Measurements from ENCODE around the gene DDX41. TPM values are rescaled to one million over a fixed set of nuclear protein-coding genes. Genes with fewer than 3 reads are reported as not detected.

The DDX41 gene
- total and polyA plus RNA-seq, 5 donors from 2014 or later: 41.8 to 73.2 (median 46.5) TPM

DNA sequence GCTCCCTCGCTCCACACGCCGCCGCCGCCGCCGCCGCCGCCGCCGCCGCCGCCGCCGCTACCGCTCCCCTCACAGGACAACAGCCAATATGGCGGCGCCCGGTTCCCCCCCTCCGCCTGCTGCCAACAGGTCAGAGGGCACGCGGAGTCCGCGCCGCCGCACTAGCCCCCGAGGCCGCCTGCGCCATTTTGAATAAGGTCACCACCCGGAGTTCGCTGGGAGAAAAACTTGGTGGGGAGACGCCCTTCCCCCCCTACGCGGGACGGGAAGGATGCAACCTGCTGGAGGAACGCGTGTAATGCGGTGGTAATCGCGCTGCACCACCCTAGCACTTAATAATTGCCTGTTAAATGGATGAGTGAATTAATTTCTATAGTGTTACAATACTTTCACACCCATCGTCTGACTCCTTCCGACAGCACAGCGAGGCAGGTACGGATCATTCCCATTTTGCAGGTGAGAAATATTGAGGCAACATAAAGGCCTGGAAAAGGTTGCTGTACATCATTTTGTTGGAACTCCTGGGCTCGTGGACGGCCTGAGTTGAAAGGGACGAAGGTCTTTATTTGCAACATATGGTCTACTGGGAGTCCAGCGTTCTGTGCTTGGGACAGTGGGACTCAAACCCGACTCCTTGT lies 37.8 kb upstream of the DDX41 start, which contains the start of gene FAM193B:
TSS of gene FAM193B (minus strand) at position 90 of the 638 bp plus-strand sequence. CDS start 105 bp downstream, outside the sequence.
- Histone ChIP-seq H3K4me1 (ENCODE audit: control insufficient read depth, insufficient read depth, low read length, poor library complexity, severe bottlenecking) (peaks cover 28% of the 10 kb centered on the region), H3K27me3 (ENCODE audit: control insufficient read depth, insufficient read depth, low read length) (no peaks in the 10 kb centered on the region), H3K36me3 (ENCODE audit: control insufficient read depth, insufficient read depth, low read length) (peaks cover 12% of the 10 kb centered on the region), H3K27ac (ENCODE audit: insufficient read depth, low read length, poor library complexity, severe bottlenecking) (peak within 1 kb of the TSS; percentile 11), H3K9me3 (ENCODE audit: control insufficient read depth in 2 of 2, low read length in 2 of 2) (no peaks in the 10 kb centered on the region), H3K4me3 (ENCODE audit: low read depth, low read length) (peak within 1 kb of the TSS; percentile 82)
- Mint-ChIP-seq H3K27ac (peak within 1 kb of the TSS; percentile 66 to 81 (median 80)), H3K4me1 (peaks cover 11 to 57% (median 32%) of the 10 kb centered on the region in 4 donors), H3K36me3 (peaks cover 12% of the 10 kb centered on the region), H3K4me3 (peak within 1 kb of the TSS; percentile 83 to 95 (median 90)), H3K27me3 (no peaks in the 10 kb centered on the region), H3K9me3 (peaks cover 0 to 3% (median 0%) of the 10 kb centered on the region in 7 donors)
- peak; percentile 93 to 96 (median 93) for DNase-seq
- ATAC-seq (ENCODE audit: low read depth in 2 of 2): peak; percentile 97

- peaks cover 11 to 61% (median 32%) of the 10 kb centered on the region in 4 donors for H3K4me1 Mint-ChIP-seq
- peaks cover 12% of the 10 kb centered on the region for H3K36me3 Mint-ChIP-seq
Observed at GRCh38 chr5:177553671-177554429, 37.1 kb upstream of the DDX41 start.

DNA sequence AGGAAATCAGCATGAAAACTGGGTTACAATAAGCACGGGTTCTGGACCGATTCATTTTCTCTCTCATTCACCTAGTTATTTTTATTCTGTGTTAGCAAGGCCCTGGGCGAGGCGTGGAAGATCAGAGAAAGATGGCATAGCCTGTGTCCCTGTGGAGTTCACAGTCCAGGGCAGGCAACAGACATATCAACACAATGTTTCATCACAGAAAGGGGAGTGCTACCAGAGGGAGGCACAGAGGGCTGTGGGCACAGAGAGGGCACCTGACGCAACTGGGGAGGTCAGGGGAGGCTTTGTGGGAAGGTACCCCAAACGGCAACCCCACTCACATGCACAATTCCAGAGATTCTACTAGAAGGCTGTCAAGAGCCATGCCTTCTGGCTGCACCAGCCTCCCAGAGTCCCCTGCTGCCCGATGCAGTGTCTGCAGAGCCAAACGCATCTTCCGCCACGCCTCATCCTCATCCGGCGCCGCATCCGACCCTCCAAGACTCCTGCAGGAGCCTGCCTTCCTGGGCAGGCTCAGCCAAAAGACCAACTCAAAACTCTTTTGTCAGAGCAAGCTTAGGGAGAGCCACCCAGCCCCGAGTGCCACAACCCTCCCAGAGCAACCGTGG lies 36.2 kb upstream of the DDX41 start:
- H3K4me1 Mint-ChIP-seq: peaks cover 7 to 66% (median 35%) of the 10 kb centered on the region in 4 donors
- DNase-seq: no peak
- Histone ChIP-seq H3K27me3 (ENCODE audit: control insufficient read depth, insufficient read depth, low read length) (no peaks in the 10 kb centered on the region), H3K9me3 (ENCODE audit: control insufficient read depth in 2 of 2, low read length in 2 of 2) (no peaks in the 10 kb centered on the region), H3K36me3 (ENCODE audit: control insufficient read depth, insufficient read depth, low read length) (peaks cover 12% of the 10 kb centered on the region), H3K4me3 (ENCODE audit: low read depth, low read length) (peak overlapping the region; percentile 59), H3K4me1 (ENCODE audit: control insufficient read depth, insufficient read depth, low read length, poor library complexity, severe bottlenecking) (peaks cover 28% of the 10 kb centered on the region), H3K27ac (ENCODE audit: insufficient read depth, low read length, poor library complexity, severe bottlenecking) (no peak overlapping the region)
- peak overlapping the region; percentile 82 to 95 (median 85) for H3K4me3 Mint-ChIP-seq
- peaks cover 12% of the 10 kb centered on the region for H3K36me3 Mint-ChIP-seq
- no peak for ATAC-seq (ENCODE audit: low read depth in 2 of 2)
- H3K9me3 Mint-ChIP-seq: peaks cover 0 to 3% (median 0%) of the 10 kb centered on the region in 7 donors
- peak overlapping the region in 2 of 3 donors; percentile 77 to 81 for H3K27ac Mint-ChIP-seq
- no peaks in the 10 kb centered on the region for H3K27me3 Mint-ChIP-seq

More at GRCh38 chr5:177553671-177554429, 37.1 kb upstream of the DDX41 start:
- Mint-ChIP-seq H3K27ac (peak overlapping the region in 1 of 3 donors; percentile 32), H3K4me3 (peak overlapping the region; percentile 83 to 95 (median 86)), H3K9me3 (peaks cover 0 to 3% (median 0%) of the 10 kb centered on the region in 7 donors), H3K27me3 (no peaks in the 10 kb centered on the region)
- H3K27ac ChIP-seq (ENCODE audit: insufficient read depth, low read length, poor library complexity, severe bottlenecking): peak overlapping the region; percentile 5
- H3K4me3 ChIP-seq (ENCODE audit: low read depth, low read length): peak overlapping the region; percentile 59
- peaks cover 28% of the 10 kb centered on the region for H3K4me1 ChIP-seq (ENCODE audit: control insufficient read depth, insufficient read depth, low read length, poor library complexity, severe bottlenecking)
- H3K9me3 ChIP-seq (ENCODE audit: control insufficient read depth in 2 of 2, low read length in 2 of 2): no peaks in the 10 kb centered on the region
- no peaks in the 10 kb centered on the region for H3K27me3 ChIP-seq (ENCODE audit: control insufficient read depth, insufficient read depth, low read length)
- ATAC-seq (ENCODE audit: low read depth in 2 of 2) (peak; percentile 17 to 23), DNase-seq (peak; percentile 3 to 35 (median 21))
- peaks cover 12% of the 10 kb centered on the region for H3K36me3 ChIP-seq (ENCODE audit: control insufficient read depth, insufficient read depth, low read length)

- H3K4me1 Mint-ChIP-seq: peaks cover 6 to 67% (median 42%) of the 10 kb centered on the region in 4 donors
- H3K4me3 ChIP-seq (ENCODE audit: low read depth, low read length): no peak overlapping the region
- no peaks in the 10 kb centered on the region for H3K9me3 ChIP-seq (ENCODE audit: control insufficient read depth in 2 of 2, low read length in 2 of 2)
- H3K27ac Mint-ChIP-seq: peak overlapping the region in 1 of 3 donors; percentile 2
- no peak overlapping the region for H3K27ac ChIP-seq (ENCODE audit: insufficient read depth, low read length, poor library complexity, severe bottlenecking)
- ATAC-seq (ENCODE audit: low read depth in 2 of 2): no peak
- no peaks in the 10 kb centered on the region for H3K27me3 ChIP-seq (ENCODE audit: control insufficient read depth, insufficient read depth, low read length)
- H3K36me3 ChIP-seq (ENCODE audit: control insufficient read depth, insufficient read depth, low read length): peaks cover 15% of the 10 kb centered on the region
- no peak for DNase-seq
- H3K4me1 ChIP-seq (ENCODE audit: control insufficient read depth, insufficient read depth, low read length, poor library complexity, severe bottlenecking): peaks cover 28% of the 10 kb centered on the region
- H3K27me3 Mint-ChIP-seq: no peaks in the 10 kb centered on the region
- H3K36me3 Mint-ChIP-seq: peaks cover 16% of the 10 kb centered on the region
- H3K4me3 Mint-ChIP-seq: peak overlapping the region in 2 of 4 donors; percentile 13 to 82
- peaks cover 0 to 3% (median 0%) of the 10 kb centered on the region in 7 donors for H3K9me3 Mint-ChIP-seq
Observed at GRCh38 chr5:177550122-177550521, 33.4 kb upstream of the DDX41 start.

GRCh38 chr5:177548495-177548894 lies 31.7 kb upstream of the DDX41 start:
- Histone ChIP-seq H3K27me3 (ENCODE audit: control insufficient read depth, insufficient read depth, low read length) (no peaks in the 10 kb centered on the region), H3K4me3 (ENCODE audit: low read depth, low read length) (no peak overlapping the region), H3K27ac (ENCODE audit: insufficient read depth, low read length, poor library complexity, severe bottlenecking) (no peak overlapping the region), H3K9me3 (ENCODE audit: control insufficient read depth in 2 of 2, low read length in 2 of 2) (no peaks in the 10 kb centered on the region), H3K4me1 (ENCODE audit: control insufficient read depth, insufficient read depth, low read length, poor library complexity, severe bottlenecking) (peaks cover 19% of the 10 kb centered on the region), H3K36me3 (ENCODE audit: control insufficient read depth, insufficient read depth, low read length) (peaks cover 18% of the 10 kb centered on the region)
- ATAC-seq (ENCODE audit: low read depth in 2 of 2) (no peak), DNase-seq (no peak)
- Mint-ChIP-seq H3K4me3 (no peak overlapping the region), H3K4me1 (peaks cover 0 to 64% (median 43%) of the 10 kb centered on the region in 4 donors), H3K27me3 (no peaks in the 10 kb centered on the region), H3K9me3 (peaks cover 0 to 3% (median 0%) of the 10 kb centered on the region in 7 donors), H3K36me3 (peaks cover 16% of the 10 kb centered on the region), H3K27ac (peak overlapping the region in 1 of 3 donors; percentile 38)

- H3K4me3 Mint-ChIP-seq: no peak overlapping the region
Observed at GRCh38 chr5:177547736-177548135, 31.0 kb upstream of the DDX41 start.

DNA sequence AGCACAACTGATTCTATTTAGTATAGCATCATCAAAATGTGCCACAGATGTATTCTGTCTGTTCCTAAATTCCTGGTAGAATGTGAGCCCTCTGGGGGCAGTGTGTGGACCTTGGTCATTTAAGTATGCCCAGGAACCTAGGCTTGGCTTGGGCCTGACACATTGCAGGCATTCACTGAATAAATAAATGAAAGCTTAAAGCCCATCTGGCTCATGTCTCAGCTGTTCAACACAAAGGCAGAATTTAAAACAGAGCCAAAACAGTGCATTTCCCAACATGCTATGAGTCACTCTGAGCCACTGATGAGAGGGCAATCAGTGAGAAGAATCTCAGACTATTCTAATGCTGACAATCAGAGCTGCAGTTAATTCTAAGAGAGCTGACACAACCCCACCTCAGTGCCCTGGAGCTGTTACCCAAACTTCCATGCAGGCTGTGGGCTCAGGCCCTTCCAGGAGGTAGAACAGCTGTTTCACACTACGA lies 29.5 kb upstream of the DDX41 start:
- Histone ChIP-seq H3K36me3 (ENCODE audit: control insufficient read depth, insufficient read depth, low read length) (peaks cover 24% of the 10 kb centered on the region), H3K27ac (ENCODE audit: insufficient read depth, low read length, poor library complexity, severe bottlenecking) (no peak overlapping the region), H3K27me3 (ENCODE audit: control insufficient read depth, insufficient read depth, low read length) (no peaks in the 10 kb centered on the region), H3K4me3 (ENCODE audit: low read depth, low read length) (no peak overlapping the region), H3K4me1 (ENCODE audit: control insufficient read depth, insufficient read depth, low read length, poor library complexity, severe bottlenecking) (peaks cover 3% of the 10 kb centered on the region), H3K9me3 (ENCODE audit: control insufficient read depth in 2 of 2, low read length in 2 of 2) (no peaks in the 10 kb centered on the region)
- H3K4me3 Mint-ChIP-seq: no peak overlapping the region
- H3K27ac Mint-ChIP-seq: peak overlapping the region in 1 of 3 donors; percentile 16
- H3K27me3 Mint-ChIP-seq: no peaks in the 10 kb centered on the region
- H3K36me3 Mint-ChIP-seq: peaks cover 13% of the 10 kb centered on the region
- no peaks in the 10 kb centered on the region for H3K9me3 Mint-ChIP-seq
- DNase-seq: no peak
- no peak for ATAC-seq (ENCODE audit: low read depth in 2 of 2)
- H3K4me1 Mint-ChIP-seq: peaks cover 9 to 56% (median 40%) of the 10 kb centered on the region in 4 donors

More at GRCh38 chr5:177547736-177548135, 31.0 kb upstream of the DDX41 start:
- Mint-ChIP-seq H3K27me3 (no peaks in the 10 kb centered on the region), H3K36me3 (peaks cover 13% of the 10 kb centered on the region), H3K27ac (no peak overlapping the region), H3K9me3 (peaks cover 0 to 3% (median 0%) of the 10 kb centered on the region in 7 donors), H3K4me1 (peaks cover 4 to 62% (median 43%) of the 10 kb centered on the region in 4 donors)
- H3K4me3 ChIP-seq (ENCODE audit: low read depth, low read length): no peak overlapping the region
- H3K27me3 ChIP-seq (ENCODE audit: control insufficient read depth, insufficient read depth, low read length): no peaks in the 10 kb centered on the region
- DNase-seq (no peak), ATAC-seq (ENCODE audit: low read depth in 2 of 2) (no peak)
- H3K36me3 ChIP-seq (ENCODE audit: control insufficient read depth, insufficient read depth, low read length): peaks cover 20% of the 10 kb centered on the region
- H3K27ac ChIP-seq (ENCODE audit: insufficient read depth, low read length, poor library complexity, severe bottlenecking): no peak overlapping the region
- H3K4me1 ChIP-seq (ENCODE audit: control insufficient read depth, insufficient read depth, low read length, poor library complexity, severe bottlenecking): peaks cover 12% of the 10 kb centered on the region
- no peaks in the 10 kb centered on the region for H3K9me3 ChIP-seq (ENCODE audit: control insufficient read depth in 2 of 2, low read length in 2 of 2)

Measured in CD4-positive, CD25-positive, alpha-beta regulatory T cell (primary cell).